GM23338 (cell line): Measurements from ENCODE around the gene BCL2L2. TPM values are rescaled to one million over a fixed set of nuclear protein-coding genes. Genes with fewer than 3 reads are reported as not detected.

Experiments
- ATAC-seq: fragments of 200-7000 bp; cut with Tn5 transposase; 3 replicates; pipeline ENCODE4 v1.9.1; 2020
- DNase-seq: peaks from one replicate; pipeline ENCODE4 v3.0.0-alpha.2; 2015; ENCODE audit warnings: low spot score
- H2AFZ ChIP-seq: fragments of 200-600 bp; sonication (generic); 2 replicates; pipeline ENCODE4 v1.8.0; 2016; ENCODE audit warnings: antibody characterized with exemption, mild to moderate bottlenecking, moderate library complexity
- H3F3A ChIP-seq: fragments of 200-600 bp; sonication (generic); replicated peaks from 2 replicates; pipeline ENCODE4 v1.8.0; 2017; ENCODE audit warnings: antibody characterized with exemption, mixed run types, low read depth
- H3K27ac ChIP-seq: fragments of 200-600 bp; sonication (generic); 2 replicates; pipeline ENCODE4 v1.6.1; 2016; ENCODE audit warnings: low read depth
- H3K27me3 ChIP-seq: fragments of 200-600 bp; sonication (generic); 2 replicates; pipeline ENCODE4 v1.8.0; 2016; ENCODE audit warnings: mild to moderate bottlenecking, mixed run types, moderate library complexity; ENCODE audit not compliant: insufficient read depth
- H3K36me3 ChIP-seq: fragments of 200-600 bp; sonication (generic); 2 replicates; pipeline ENCODE4 v1.8.0; 2016; ENCODE audit warnings: mild to moderate bottlenecking; ENCODE audit not compliant: insufficient read depth
- H3K4me1 ChIP-seq: fragments of 200-600 bp; sonication (generic); 2 replicates; pipeline ENCODE4 v1.8.0; 2016; ENCODE audit warnings: mild to moderate bottlenecking, moderate library complexity; ENCODE audit not compliant: insufficient read depth
- H3K4me2 ChIP-seq: fragments of 200-600 bp; sonication (generic); 2 replicates; pipeline ENCODE4 v1.7.1; 2017; ENCODE audit warnings: mixed run types
- H3K4me3 ChIP-seq: fragments of 200-600 bp; sonication (generic); 2 replicates; pipeline ENCODE4 v1.6.1; 2016; ENCODE audit warnings: mixed run types
- H3K79me2 ChIP-seq: fragments of 200-600 bp; sonication (generic); replicated peaks from 2 replicates; pipeline ENCODE4 v1.8.0; 2017; ENCODE audit warnings: mild to moderate bottlenecking; ENCODE audit not compliant: insufficient read depth
- H3K9me2 ChIP-seq: fragments of 200-600 bp; sonication (generic); 2 replicates; pipeline ENCODE4 v1.8.0; 2017; ENCODE audit not compliant: insufficient read depth
- H4K20me1 ChIP-seq: fragments of 200-600 bp; sonication (generic); replicated peaks from 2 replicates; pipeline ENCODE4 v1.8.0; 2017; ENCODE audit warnings: mild to moderate bottlenecking; ENCODE audit not compliant: insufficient read depth
- H3K27ac Mint-ChIP-seq: 2 replicates; pipeline ENCODE4 v1.8.0; 2020; ENCODE audit warnings: inconsistent platforms, mild to moderate bottlenecking, moderate library complexity, mixed read lengths
- H3K27me3 Mint-ChIP-seq: 3 replicates; pipeline ENCODE4 v1.8.0; 2022; ENCODE audit warnings: low read depth, mild to moderate bottlenecking, moderate library complexity, mixed read lengths, inconsistent platforms; ENCODE audit not compliant: insufficient read depth, poor library complexity
- H3K36me3 Mint-ChIP-seq: 3 replicates; pipeline ENCODE4 v1.8.0; 2021; ENCODE audit warnings: low read depth, mild to moderate bottlenecking, inconsistent platforms, moderate library complexity, mixed read lengths
- H3K4me1 Mint-ChIP-seq: 3 replicates; pipeline ENCODE4 v1.8.0; 2020; ENCODE audit warnings: mild to moderate bottlenecking, inconsistent platforms, mixed read lengths
- H3K4me3 Mint-ChIP-seq: 3 replicates; pipeline ENCODE4 v1.8.0; 2021; ENCODE audit warnings: moderate library complexity, mild to moderate bottlenecking, inconsistent platforms, mixed read lengths
- H3K9me3 Mint-ChIP-seq: 3 replicates; pipeline ENCODE4 v1.8.0; 2020; ENCODE audit warnings: moderate library complexity, mild to moderate bottlenecking, inconsistent platforms, mixed read lengths
- CREB1 ChIP-seq: fragments of 250-450 bp; sonication (Bioruptor Pico); IDR thresholded peaks from 2 replicates; pipeline ENCODE4 v1.5.0; 2020; ENCODE audit warnings: low read depth, mild to moderate bottlenecking, moderate library complexity
- CTCF ChIP-seq, 2 experiments: fragments of 200-600 bp in 1 of 2; sonication (generic) in 1 of 2; conservative IDR thresholded peaks; 2 replicates each; pipeline versions ENCODE4 v1.5.1 to v1.6.1; 2016 to 2017; ENCODE audit warnings: antibody characterized with exemption in 2 of 2, low read depth in 2 of 2, mild to moderate bottlenecking in 2 of 2, moderate library complexity in 1 of 2
- ETS1 ChIP-seq: IDR thresholded peaks from 2 replicates; pipeline ENCODE4 v1.6.1; 2016; ENCODE audit warnings: antibody characterized with exemption
- EZH2 ChIP-seq: fragments of 200-600 bp; sonication (generic); IDR thresholded peaks from one replicate; pipeline ENCODE4 v1.8.0; 2017; ENCODE audit warnings: antibody characterized with exemption, mild to moderate bottlenecking, low read depth; ENCODE audit not compliant: unreplicated experiment
- EZH2phosphoT487 ChIP-seq: fragments of 200-600 bp; sonication (generic); IDR thresholded peaks from one replicate; pipeline ENCODE4 v1.8.1; 2018; ENCODE audit warnings: antibody characterized with exemption; ENCODE audit not compliant: unreplicated experiment
- JUNB ChIP-seq: IDR thresholded peaks from one replicate; pipeline ENCODE4 v1.6.1; 2016; ENCODE audit warnings: antibody characterized with exemption; ENCODE audit not compliant: unreplicated experiment
- POLR2AphosphoS5 ChIP-seq: IDR thresholded peaks from 2 replicates; pipeline ENCODE4 v1.6.1; 2016; ENCODE audit warnings: antibody characterized with exemption, low read depth
- REST ChIP-seq: IDR thresholded peaks from one replicate; pipeline ENCODE4 v1.6.1; 2018; ENCODE audit warnings: antibody characterized with exemption; ENCODE audit not compliant: unreplicated experiment
- ZNF114 ChIP-seq: fragments of 250-450 bp; sonication (Bioruptor Pico); IDR thresholded peaks from 2 replicates; pipeline ENCODE4 v1.5.0; 2020; ENCODE audit warnings: mild to moderate bottlenecking, moderate library complexity
- ZNF331 ChIP-seq: fragments of 250-450 bp; sonication (Bioruptor Pico); IDR thresholded peaks from 2 replicates; pipeline ENCODE4 v1.5.0; 2020; ENCODE audit warnings: low read depth, mild to moderate bottlenecking, moderate library complexity
- ZNF462 ChIP-seq: fragments of 250-450 bp; sonication (Bioruptor Pico); IDR thresholded peaks from 2 replicates; pipeline ENCODE4 v1.5.0; 2020; ENCODE audit warnings: mild to moderate bottlenecking, moderate library complexity
- polyA plus RNA-seq: library from polyadenylated mRNA; unstranded; fragments of >200 nt; fragmentation: Nextera tagmentation; extraction: Ambion mirVana; gene quantifications from 2 replicates; pipeline ENCODE4 v1.2.1, GENCODE V29; 2016
- total RNA-seq: library from RNA; depleted of rRNA; stranded (reverse); fragments of >200 nt; shearing (Covaris generic); gene quantifications from 2 replicates; pipeline ENCODE4 v1.2.3, GENCODE V29; 2014

BCL2L2 gene
- total and polyA plus RNA-seq, 2 experiments from 2014 or later: 3.5 to 12.3 TPM

- peak overlapping the region; percentile 66 for H2AFZ ChIP-seq
- peak overlapping the region; percentile 85 for H3K4me3 ChIP-seq
- no peak overlapping the region for H3K27ac Mint-ChIP-seq
Observed at GRCh38 chr14:23353433-23353780, 46.8 kb downstream of the BCL2L2 start.

More at GRCh38 chr14:23353433-23353780, 46.8 kb downstream of the BCL2L2 start:
- Histone ChIP-seq H3K9me2 (no peaks in the 10 kb centered on the region), H3K4me1 (peaks cover 5% of the 10 kb centered on the region; the same call in 1 of the 2 replicates), H4K20me1 (peaks cover 5% of the 10 kb centered on the region; the same call in 1 of the 2 replicates), H3K79me2 (no peaks in the 10 kb centered on the region), H3K36me3 (no peaks in the 10 kb centered on the region), H3K4me2 (peak overlapping the region; percentile 94), H3F3A (no peaks in the 10 kb centered on the region), H3K27me3 (peaks cover 37% of the 10 kb centered on the region), H3K27ac (no peak overlapping the region)
- peak overlapping the region; percentile 69 for H3K4me3 Mint-ChIP-seq
- ATAC-seq: no peak
- H3K27me3 Mint-ChIP-seq: peaks cover 14% of the 10 kb centered on the region
- TF ChIP-seq EZH2phosphoT487: no peak
- no peak for TF ChIP-seq CREB1
- no peak for TF ChIP-seq ZNF331 (CRISPR knock-in tag)
- no peak for TF ChIP-seq ETS1
- no peak for TF ChIP-seq REST
- TF ChIP-seq ZNF114 (CRISPR knock-in tag): no peak
- TF ChIP-seq ZNF462 (CRISPR knock-in tag): no peak
- no peak for TF ChIP-seq EZH2
- no peak for TF ChIP-seq POLR2AphosphoS5
- no peak for TF ChIP-seq CTCF (conservative IDR thresholded peaks at IDR 0.05; ENCODE audit: low read depth in 2 of 2)
- no peak for TF ChIP-seq JUNB
- no peaks in the 10 kb centered on the region; the same call in 1 of the 3 replicates for H3K9me3 Mint-ChIP-seq
- peaks cover 12% of the 10 kb centered on the region for H3K4me1 Mint-ChIP-seq
- no peak for DNase-seq
- H3K36me3 Mint-ChIP-seq: peaks cover 21% of the 10 kb centered on the region
